GM12872 (cell line): ENCODE results near the gene DCHS2.

Experiments
- TF ChIP-seq, protein P1 (sequence below): IDR thresholded peaks from 3 replicates; pipeline ENCODE4 v1.5.1; 2011; ENCODE audit warnings: low read depth, mild to moderate bottlenecking, low read length, moderate library complexity; ENCODE audit not compliant: insufficient read depth

The DCHS2 gene

DNA sequence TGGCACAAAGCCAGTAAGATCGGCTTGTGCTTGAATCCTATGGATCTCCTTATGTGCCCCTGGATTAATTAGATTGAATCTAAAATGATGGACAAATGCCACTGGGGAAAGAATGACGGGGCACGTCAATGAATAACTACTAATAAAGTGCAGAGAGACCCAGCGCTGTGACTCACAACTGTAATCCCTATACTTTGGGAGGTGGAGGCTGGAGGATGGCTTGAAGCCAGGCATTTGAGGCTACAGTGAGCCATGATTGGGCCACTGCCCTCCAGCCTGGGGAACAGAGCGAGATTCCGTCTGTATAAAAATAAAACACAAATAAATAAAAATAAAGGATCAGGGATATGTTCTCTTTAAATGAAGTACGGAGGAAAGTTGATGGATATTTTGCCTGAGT lies 179.4 kb downstream of the DCHS2 start:
- TF ChIP-seq, protein P1, sequence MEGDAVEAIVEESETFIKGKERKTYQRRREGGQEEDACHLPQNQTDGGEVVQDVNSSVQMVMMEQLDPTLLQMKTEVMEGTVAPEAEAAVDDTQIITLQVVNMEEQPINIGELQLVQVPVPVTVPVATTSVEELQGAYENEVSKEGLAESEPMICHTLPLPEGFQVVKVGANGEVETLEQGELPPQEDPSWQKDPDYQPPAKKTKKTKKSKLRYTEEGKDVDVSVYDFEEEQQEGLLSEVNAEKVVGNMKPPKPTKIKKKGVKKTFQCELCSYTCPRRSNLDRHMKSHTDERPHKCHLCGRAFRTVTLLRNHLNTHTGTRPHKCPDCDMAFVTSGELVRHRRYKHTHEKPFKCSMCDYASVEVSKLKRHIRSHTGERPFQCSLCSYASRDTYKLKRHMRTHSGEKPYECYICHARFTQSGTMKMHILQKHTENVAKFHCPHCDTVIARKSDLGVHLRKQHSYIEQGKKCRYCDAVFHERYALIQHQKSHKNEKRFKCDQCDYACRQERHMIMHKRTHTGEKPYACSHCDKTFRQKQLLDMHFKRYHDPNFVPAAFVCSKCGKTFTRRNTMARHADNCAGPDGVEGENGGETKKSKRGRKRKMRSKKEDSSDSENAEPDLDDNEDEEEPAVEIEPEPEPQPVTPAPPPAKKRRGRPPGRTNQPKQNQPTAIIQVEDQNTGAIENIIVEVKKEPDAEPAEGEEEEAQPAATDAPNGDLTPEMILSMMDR, result no peak

GRCh38 chr4:154310578-154310977 lies 181.0 kb downstream of the DCHS2 start:
- TF ChIP-seq, protein P1, result no peak

- TF ChIP-seq, protein P1, result no peak
These were observed 183.4 kb downstream of the DCHS2 start for GRCh38 chr4:154308207-154308606.

- TF ChIP-seq, protein P1, result no peak
These were observed 184.1 kb downstream of the DCHS2 start for GRCh38 chr4:154307451-154307850.

GRCh38 chr4:154305616-154306015 lies 186.0 kb downstream of the DCHS2 start:
- TF ChIP-seq, protein P1, result no peak

DNA sequence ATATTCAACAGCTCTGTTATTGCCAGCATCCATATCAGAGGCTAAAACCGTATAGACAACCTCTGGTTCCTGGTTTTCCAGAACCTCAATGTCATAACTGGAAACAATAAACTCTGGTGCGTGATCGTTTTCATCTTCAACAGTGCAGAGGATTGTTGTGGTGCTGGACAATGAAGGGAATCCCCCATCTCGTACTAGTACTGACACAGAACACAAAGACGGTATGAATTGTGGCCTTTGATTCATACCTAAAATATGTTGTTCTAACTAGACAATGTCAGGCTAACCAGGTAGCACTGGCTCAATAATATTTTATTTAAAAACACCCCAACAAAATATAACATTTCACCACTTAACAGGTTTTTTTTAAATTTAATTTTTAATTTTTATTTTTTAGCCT lies 186.9 kb downstream of the DCHS2 start:
- TF ChIP-seq, protein P1, result no peak

- TF ChIP-seq, protein P1, result no peak
These were observed 196.8 kb downstream of the DCHS2 start for GRCh38 chr4:154294652-154295350.
